ENCODE data around the gene KCNK4. TPM values are rescaled to one million over a fixed set of nuclear protein-coding genes. Genes with fewer than 3 reads are reported as not detected.

Gene KCNK4
- total and polyA plus RNA-seq, 2 of the 13 experiments (the other 11 are each of a cell fraction or from before 2014, with no cell fraction given) = not detected

- TF ChIP-seq EZH2 (conservative IDR thresholded peaks at IDR 0.05; ENCODE audit: low read depth, low read length) = no peak
- no peak for TF ChIP-seq ZNF138 (CRISPR knock-in tag; IDR thresholded peaks at IDR 0.05; ENCODE audit: low read depth)
- peak; percentile 87; the same call in 1 of the 2 replicates for TF ChIP-seq ZNF441 (CRISPR knock-in tag; IDR thresholded peaks at IDR 0.05; ENCODE audit: borderline replicate concordance)
- TF ChIP-seq SCMH1 (CRISPR knock-in tag; IDR thresholded peaks at IDR 0.05; ENCODE audit: borderline replicate concordance) = no peak
- TF ChIP-seq RBFOX2 (IDR thresholded peaks at IDR 0.05; ENCODE audit: low read depth, low read length) = peak; percentile 68
- no peak for TF ChIP-seq MTF1 (CRISPR knock-in tag; IDR thresholded peaks at IDR 0.05)
- TF ChIP-seq MED13 (CRISPR knock-in tag; IDR thresholded peaks at IDR 0.05) = no peak
- peak; percentile 32; the same call in 1 of the 2 replicates for TF ChIP-seq ZFP91 (CRISPR knock-in tag; IDR thresholded peaks at IDR 0.05; ENCODE audit: borderline replicate concordance)
- no peak for TF ChIP-seq ZNF503 (CRISPR knock-in tag; IDR thresholded peaks at IDR 0.05)
- peak; percentile 37 for TF ChIP-seq YY1 (IDR thresholded peaks at IDR 0.05; ENCODE audit: insufficient read depth, insufficient replicate concordance, low read depth, low read length)
- TF ChIP-seq, protein P1, sequence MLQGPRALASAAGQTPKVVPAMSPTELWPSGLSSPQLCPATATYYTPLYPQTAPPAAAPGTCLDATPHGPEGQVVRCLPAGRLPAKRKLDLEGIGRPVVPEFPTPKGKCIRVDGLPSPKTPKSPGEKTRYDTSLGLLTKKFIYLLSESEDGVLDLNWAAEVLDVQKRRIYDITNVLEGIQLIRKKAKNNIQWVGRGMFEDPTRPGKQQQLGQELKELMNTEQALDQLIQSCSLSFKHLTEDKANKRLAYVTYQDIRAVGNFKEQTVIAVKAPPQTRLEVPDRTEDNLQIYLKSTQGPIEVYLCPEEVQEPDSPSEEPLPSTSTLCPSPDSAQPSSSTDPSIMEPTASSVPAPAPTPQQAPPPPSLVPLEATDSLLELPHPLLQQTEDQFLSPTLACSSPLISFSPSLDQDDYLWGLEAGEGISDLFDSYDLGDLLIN (CRISPR knock-in tag; IDR thresholded peaks at IDR 0.05; ENCODE audit: borderline replicate concordance) = no peak
- 0 out of 2 replicates have a peak, but pooled peaks have one; percentile 48 for TF ChIP-seq ZNF691 (CRISPR knock-in tag; IDR thresholded peaks at IDR 0.05; ENCODE audit: borderline replicate concordance, low read depth)
- no peak for TF ChIP-seq ARID2 (CRISPR knock-in tag; IDR thresholded peaks at IDR 0.05; ENCODE audit: borderline replicate concordance)
- TF ChIP-seq ZNF256 (CRISPR knock-in tag; conservative IDR thresholded peaks at IDR 0.05) = no peak
- TF ChIP-seq, protein P2, sequence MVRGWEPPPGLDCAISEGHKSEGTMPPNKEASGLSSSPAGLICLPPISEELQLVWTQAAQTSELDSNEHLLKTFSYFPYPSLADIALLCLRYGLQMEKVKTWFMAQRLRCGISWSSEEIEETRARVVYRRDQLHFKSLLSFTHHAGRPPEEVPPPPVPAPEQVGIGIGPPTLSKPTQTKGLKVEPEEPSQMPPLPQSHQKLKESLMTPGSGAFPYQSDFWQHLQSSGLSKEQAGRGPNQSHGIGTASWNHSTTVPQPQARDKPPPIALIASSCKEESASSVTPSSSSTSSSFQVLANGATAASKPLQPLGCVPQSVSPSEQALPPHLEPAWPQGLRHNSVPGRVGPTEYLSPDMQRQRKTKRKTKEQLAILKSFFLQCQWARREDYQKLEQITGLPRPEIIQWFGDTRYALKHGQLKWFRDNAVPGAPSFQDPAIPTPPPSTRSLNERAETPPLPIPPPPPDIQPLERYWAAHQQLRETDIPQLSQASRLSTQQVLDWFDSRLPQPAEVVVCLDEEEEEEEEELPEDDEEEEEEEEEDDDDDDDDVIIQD (CRISPR knock-in tag; IDR thresholded peaks at IDR 0.05; ENCODE audit: low read depth) = no peak
- TF ChIP-seq HDAC1 (CRISPR knock-in tag; IDR thresholded peaks at IDR 0.05) = peak; percentile 46
- TF ChIP-seq ZNF577 (CRISPR knock-in tag; IDR thresholded peaks at IDR 0.05; ENCODE audit: borderline replicate concordance, low read depth) = no peak
- TF ChIP-seq, protein P3, sequence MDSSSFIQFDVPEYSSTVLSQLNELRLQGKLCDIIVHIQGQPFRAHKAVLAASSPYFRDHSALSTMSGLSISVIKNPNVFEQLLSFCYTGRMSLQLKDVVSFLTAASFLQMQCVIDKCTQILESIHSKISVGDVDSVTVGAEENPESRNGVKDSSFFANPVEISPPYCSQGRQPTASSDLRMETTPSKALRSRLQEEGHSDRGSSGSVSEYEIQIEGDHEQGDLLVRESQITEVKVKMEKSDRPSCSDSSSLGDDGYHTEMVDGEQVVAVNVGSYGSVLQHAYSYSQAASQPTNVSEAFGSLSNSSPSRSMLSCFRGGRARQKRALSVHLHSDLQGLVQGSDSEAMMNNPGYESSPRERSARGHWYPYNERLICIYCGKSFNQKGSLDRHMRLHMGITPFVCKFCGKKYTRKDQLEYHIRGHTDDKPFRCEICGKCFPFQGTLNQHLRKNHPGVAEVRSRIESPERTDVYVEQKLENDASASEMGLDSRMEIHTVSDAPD (CRISPR knock-in tag; IDR thresholded peaks at IDR 0.05) = no peak
- no peak for TF ChIP-seq ZBTB8A (CRISPR knock-in tag; IDR thresholded peaks at IDR 0.05; ENCODE audit: borderline replicate concordance, low read depth)
Measured at GRCh38 chr11:64284048-64284961, 6.8 kb upstream of the KCNK4 start, which contains the start of gene BAD (continued).

Data from HepG2 (cell line).